Measurements from ENCODE around the gene ASB15. TPM values are rescaled to one million over a fixed set of nuclear protein-coding genes. Genes with fewer than 3 reads are reported as not detected.
A peak's percentile ranks its signal among the peaks of the same experiment; 100 is the strongest.

The ASB15 gene
- total RNA-seq, 1 experiment from 2014 or later = not detected

DNA sequence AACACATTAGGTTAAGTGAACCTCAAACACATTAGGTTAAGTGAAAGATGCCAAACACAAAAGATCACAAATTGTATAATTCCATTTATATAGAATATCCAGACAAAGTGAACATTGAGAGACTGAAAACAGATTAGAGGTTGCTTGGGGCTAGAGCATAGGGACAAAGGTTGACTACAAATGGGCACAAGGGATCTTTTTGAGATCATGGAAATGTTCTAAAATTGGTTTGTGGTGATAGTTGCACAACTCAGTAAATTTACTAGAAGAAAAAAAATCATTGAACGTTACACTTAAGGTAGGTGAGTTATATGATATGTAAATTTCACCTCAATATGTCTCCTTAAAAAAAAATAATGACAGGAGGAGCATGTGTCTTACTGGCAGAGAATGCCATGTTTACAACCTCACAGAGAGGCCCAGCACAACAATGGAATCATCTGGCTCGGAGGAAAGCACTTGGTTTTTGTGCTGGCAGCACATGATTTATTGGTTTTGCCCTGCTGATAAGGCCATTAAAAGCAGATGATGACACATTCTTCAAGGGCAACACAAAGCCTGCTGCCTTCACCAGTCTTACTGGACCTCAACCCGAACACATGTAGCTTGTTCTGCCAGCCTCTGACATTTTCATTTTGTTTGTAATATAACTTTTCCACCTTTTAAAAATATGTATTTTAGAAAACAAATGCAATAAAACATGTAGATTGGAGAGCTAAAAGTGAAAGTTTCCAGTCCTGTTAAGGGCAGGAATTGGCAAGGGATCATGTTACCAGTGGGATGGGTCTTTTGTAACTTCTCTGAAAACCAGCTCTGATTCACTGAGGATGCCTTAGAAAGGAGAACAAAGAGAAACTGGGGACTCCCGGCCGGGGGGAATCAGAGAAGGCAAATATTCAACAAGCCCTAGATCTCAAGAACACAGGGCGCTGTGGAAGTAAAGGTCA lies 42.1 kb downstream of the ASB15 start:
- no TSS peak for BruUV-seq (replicated peaks)
- Histone ChIP-seq H2AFZ (ENCODE audit: low read length) (peak overlapping the region; percentile 33; the same call in 1 of the 2 replicates), H3K36me3 (ENCODE audit: low read depth, low read length) (no peaks in the 10 kb centered on the region), H3K9me2 (replicated peaks; ENCODE audit: low read length) (no peaks in the 10 kb centered on the region), H3K4me1 (ENCODE audit: insufficient read depth, low read length) (peaks cover 31% of the 10 kb centered on the region), H3K27me3 (ENCODE audit: low read length) (no peaks in the 10 kb centered on the region), H3K4me2 (ENCODE audit: low read length) (peak overlapping the region; percentile 30), H3K9ac (ENCODE audit: low read length) (no peak overlapping the region), H3K9me3 (ENCODE audit: low read length) (no peaks in the 10 kb centered on the region), H3K27ac (ENCODE audit: low read length) (no peak overlapping the region), H3K4me3 (ENCODE audit: low read length) (no peak overlapping the region; the same call in 1 of the 2 replicates), H4K20me1 (ENCODE audit: low read length) (no peaks in the 10 kb centered on the region), H3K79me2 (ENCODE audit: low read length) (no peaks in the 10 kb centered on the region), H3F3A (ENCODE audit: low read length, unreplicated experiment) (no peaks in the 10 kb centered on the region)
- ChIA-PET CTCF (interaction anchor here (0.6 kb wide), 1 partner anchor 257 kb away, joined by 3 read pairs; no protein-coding TSS in a partner anchor), POLR2A (ENCODE audit: unreplicated experiment) (interaction anchor here (0.7 kb wide), 1 partner anchor 57 kb away, joined by 3 read pairs; no protein-coding TSS in a partner anchor)
- DNase-seq (peak; percentile 57), ATAC-seq (peak; percentile 72)
- intact Hi-C loops (cut with micrococcal nuclease) = no loop called here
- no peak for TF ChIP-seq EZH2phosphoT487 (IDR thresholded peaks at IDR 0.05; ENCODE audit: borderline replicate concordance, low read length)
- no peak for TF ChIP-seq EZH2 (IDR thresholded peaks at IDR 0.05; ENCODE audit: low read length, unreplicated experiment)
- no peak for TF ChIP-seq CTCF (conservative IDR thresholded peaks at IDR 0.05; ENCODE audit: low read depth, low read length)

GRCh38 chr7:123645516-123645915 lies 43.9 kb downstream of the ASB15 start:
- BruUV-seq (replicated peaks) = no TSS peak
- no peak for ATAC-seq
- intact Hi-C loops (cut with micrococcal nuclease) = no loop called here
- Histone ChIP-seq H3F3A (ENCODE audit: low read length, unreplicated experiment) (no peaks in the 10 kb centered on the region), H3K9me3 (ENCODE audit: low read length) (no peaks in the 10 kb centered on the region), H3K27me3 (ENCODE audit: low read length) (no peaks in the 10 kb centered on the region), H3K27ac (ENCODE audit: low read length) (no peak overlapping the region), H3K4me2 (ENCODE audit: low read length) (no peak overlapping the region), H3K79me2 (ENCODE audit: low read length) (no peaks in the 10 kb centered on the region), H3K9ac (ENCODE audit: low read length) (no peak overlapping the region), H3K4me3 (ENCODE audit: low read length) (no peak overlapping the region), H3K36me3 (ENCODE audit: low read depth, low read length) (no peaks in the 10 kb centered on the region), H4K20me1 (ENCODE audit: low read length) (no peaks in the 10 kb centered on the region), H3K9me2 (replicated peaks; ENCODE audit: low read length) (no peaks in the 10 kb centered on the region), H3K4me1 (ENCODE audit: insufficient read depth, low read length) (peaks cover 26% of the 10 kb centered on the region), H2AFZ (ENCODE audit: low read length) (no peak overlapping the region)
- TF ChIP-seq EZH2phosphoT487 (IDR thresholded peaks at IDR 0.05; ENCODE audit: borderline replicate concordance, low read length) = no peak
- TF ChIP-seq EZH2 (IDR thresholded peaks at IDR 0.05; ENCODE audit: low read length, unreplicated experiment) = no peak
- TF ChIP-seq CTCF (conservative IDR thresholded peaks at IDR 0.05; ENCODE audit: low read depth, low read length) = no peak
- ChIA-PET POLR2A (ENCODE audit: unreplicated experiment) (no interaction called here), CTCF (interaction anchor here (0.6 kb wide), 1 partner anchor 220 kb away, joined by 3 read pairs; no protein-coding TSS in a partner anchor)
- no peak for DNase-seq

Measured in PC-3 (cell line).